Stimulated activated naive B cell treated with anti-CD40 and anti-IgM and Interleukin-4, amounts not matched to agents 10 μg/mL and 1 μg/mL and 100 μg/mL, for 72 hours (primary cell): ENCODE results near the gene SAMD11.

Experiments used
- ATAC-seq, 2 donors: fragments of 150-1000 bp; cut with Tn5 transposase; replicated peaks; 2 replicates each; pipeline ENCODE4 v1.10.0; 2021; ENCODE audit warnings: moderate library complexity in 1 of 2
- DNase-seq: peaks from one replicate; pipeline ENCODE4 v3.0.0; 2021
- H3K27ac Mint-ChIP-seq: one replicate; pipeline ENCODE4 v1.8.0; 2022; ENCODE audit warnings: mild to moderate bottlenecking, mixed read lengths
- H3K27me3 Mint-ChIP-seq, 2 donors: one replicate each; pipeline ENCODE4 v1.8.0; 2022; ENCODE audit warnings: mixed read lengths in 2 of 2
- H3K36me3 Mint-ChIP-seq, 2 donors: one replicate each; pipeline ENCODE4 v1.8.0; 2022; ENCODE audit warnings: mixed read lengths in 2 of 2, mild to moderate bottlenecking in 1 of 2
- H3K4me1 Mint-ChIP-seq, 2 donors: one replicate each; pipeline ENCODE4 v1.8.0; 2022; ENCODE audit warnings: mixed read lengths in 2 of 2, mild to moderate bottlenecking in 1 of 2
- H3K4me3 Mint-ChIP-seq, 2 donors: one replicate each; pipeline ENCODE4 v1.8.0; 2022; ENCODE audit warnings: mild to moderate bottlenecking in 2 of 2, mixed read lengths in 2 of 2, moderate library complexity in 1 of 2
- H3K9me3 Mint-ChIP-seq, 2 donors: one replicate each; pipeline ENCODE4 v1.8.0; 2022; ENCODE audit warnings: mixed read lengths in 2 of 2, mild to moderate bottlenecking in 1 of 2

SAMD11 gene

GRCh38 chr1:910311-910880, 13.3 kb upstream of the SAMD11 start:
- DNase-seq (no peak), ATAC-seq (no peak)
- no peaks in the 10 kb centered on the region for H3K9me3 Mint-ChIP-seq
- no peak overlapping the region for H3K4me3 Mint-ChIP-seq
- H3K27ac Mint-ChIP-seq: no peak overlapping the region
- peaks cover 0 to 7% of the 10 kb centered on the region in 2 donors for H3K36me3 Mint-ChIP-seq
- peaks cover 56 to 80% of the 10 kb centered on the region in 2 donors for H3K27me3 Mint-ChIP-seq
- H3K4me1 Mint-ChIP-seq: peaks cover 17 to 24% of the 10 kb centered on the region in 2 donors

GRCh38 chr1:910881-911721, 12.6 kb upstream of the SAMD11 start:
- H3K27ac Mint-ChIP-seq: peak overlapping the region; percentile 37
- H3K9me3 Mint-ChIP-seq: no peaks in the 10 kb centered on the region
- peaks cover 0 to 7% of the 10 kb centered on the region in 2 donors for H3K36me3 Mint-ChIP-seq
- peaks cover 14 to 17% of the 10 kb centered on the region in 2 donors for H3K4me1 Mint-ChIP-seq
- no peak overlapping the region for H3K4me3 Mint-ChIP-seq
- no peak for DNase-seq
- no peak for ATAC-seq
- H3K27me3 Mint-ChIP-seq: peaks cover 53 to 80% of the 10 kb centered on the region in 2 donors

- Mint-ChIP-seq H3K36me3 (peaks cover 0 to 7% of the 10 kb centered on the region in 2 donors), H3K4me1 (peaks cover 5 to 7% of the 10 kb centered on the region in 2 donors), H3K4me3 (no peak overlapping the region), H3K27me3 (peaks cover 46 to 77% of the 10 kb centered on the region in 2 donors), H3K27ac (no peak overlapping the region), H3K9me3 (no peaks in the 10 kb centered on the region)
- ATAC-seq: no peak
- no peak for DNase-seq
Observed at GRCh38 chr1:911875-912739, 11.6 kb upstream of the SAMD11 start.

- peaks cover 46 to 77% of the 10 kb centered on the region in 2 donors for H3K27me3 Mint-ChIP-seq
- peaks cover 5 to 6% of the 10 kb centered on the region in 2 donors for H3K4me1 Mint-ChIP-seq
- H3K27ac Mint-ChIP-seq: no peak overlapping the region
- H3K9me3 Mint-ChIP-seq: no peaks in the 10 kb centered on the region
- H3K4me3 Mint-ChIP-seq: no peak overlapping the region
- ATAC-seq: peak; percentile 34 to 57
- no peak for DNase-seq
- peaks cover 0 to 7% of the 10 kb centered on the region in 2 donors for H3K36me3 Mint-ChIP-seq
Observed at GRCh38 chr1:912740-913301, 10.9 kb upstream of the SAMD11 start.

DNA sequence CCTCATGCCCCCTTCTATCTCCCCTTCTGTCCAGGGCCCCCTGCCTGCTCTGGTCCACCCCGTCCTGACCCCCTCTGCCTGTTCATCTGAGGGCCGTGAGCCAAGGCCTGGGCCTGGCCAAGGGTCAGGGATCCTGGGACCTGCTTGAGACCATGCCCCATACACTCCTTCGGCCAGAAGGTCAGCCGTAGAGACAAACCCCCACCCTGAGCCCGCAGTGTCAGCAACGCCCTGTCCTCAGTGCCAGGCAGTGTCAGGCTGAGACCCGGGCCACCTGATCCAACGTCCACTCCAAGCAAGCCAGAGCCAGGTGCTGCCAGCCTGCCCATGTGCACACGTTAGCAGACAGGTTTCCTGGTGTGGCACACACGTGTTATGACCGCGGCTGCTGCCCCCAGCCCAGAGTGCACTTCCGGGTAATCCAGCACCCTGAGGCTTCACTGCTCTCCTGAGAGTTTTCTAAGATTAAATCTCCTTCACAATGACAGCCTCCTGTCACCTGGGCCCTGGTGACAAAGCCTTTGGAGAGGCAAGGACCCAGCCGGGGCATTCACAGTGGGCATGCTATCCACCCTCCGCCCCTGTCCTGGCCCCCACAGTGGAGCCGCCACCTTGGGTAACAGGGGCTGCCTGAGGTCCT, 10.1 kb upstream of the SAMD11 start:
- DNase-seq: no peak
- Mint-ChIP-seq H3K9me3 (no peaks in the 10 kb centered on the region), H3K27me3 (peaks cover 46 to 77% of the 10 kb centered on the region in 2 donors), H3K4me3 (no peak overlapping the region), H3K4me1 (peaks cover 0 to 6% of the 10 kb centered on the region in 2 donors), H3K27ac (no peak overlapping the region), H3K36me3 (peaks cover 0 to 3% of the 10 kb centered on the region in 2 donors)
- ATAC-seq: no peak

DNA sequence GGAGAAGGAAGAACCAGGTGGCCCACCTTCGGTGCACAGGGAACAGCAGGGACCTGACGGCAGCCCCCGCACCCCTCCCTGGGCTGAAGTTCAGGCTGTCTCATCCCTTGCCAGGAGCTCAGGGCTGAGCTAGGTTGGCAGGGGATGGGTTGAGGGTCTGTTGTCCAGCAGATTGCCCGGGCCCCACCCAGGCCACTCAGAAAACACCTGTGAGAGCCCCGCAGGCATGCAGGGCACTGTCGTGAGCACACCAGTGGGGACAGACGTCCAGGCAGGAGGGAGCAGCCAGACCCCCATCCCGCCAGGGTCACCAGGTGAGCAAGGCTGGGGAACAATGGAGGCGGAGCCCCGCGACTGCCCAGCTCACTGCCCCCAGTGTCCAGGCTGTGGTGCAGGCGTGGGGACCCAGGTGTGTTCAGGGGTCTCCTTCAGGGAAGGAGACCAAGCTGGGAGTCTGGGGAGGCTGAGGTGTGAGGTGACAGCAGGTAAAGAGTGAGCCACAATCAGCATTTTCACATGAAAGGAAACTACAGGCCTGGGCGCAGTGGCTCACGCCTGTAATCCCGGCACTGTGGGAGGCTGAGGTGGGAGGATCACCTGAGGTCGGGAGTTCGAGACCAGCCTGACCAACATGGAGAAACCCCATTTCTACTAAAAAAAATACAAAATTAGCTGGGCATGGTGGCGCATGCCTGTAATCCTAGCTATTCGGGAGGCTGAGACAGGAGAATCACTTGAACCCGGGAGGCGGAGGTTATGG, 9.4 kb upstream of the SAMD11 start:
- Mint-ChIP-seq H3K27ac (no peak overlapping the region), H3K9me3 (no peaks in the 10 kb centered on the region), H3K4me1 (peaks cover 0 to 7% of the 10 kb centered on the region in 2 donors), H3K36me3 (peaks cover 0 to 3% of the 10 kb centered on the region in 2 donors), H3K27me3 (peaks cover 53 to 84% of the 10 kb centered on the region in 2 donors), H3K4me3 (no peak overlapping the region)
- ATAC-seq: no peak
- no peak for DNase-seq

GRCh38 chr1:914891-915280, 8.8 kb upstream of the SAMD11 start:
- Mint-ChIP-seq H3K4me1 (peaks cover 0 to 7% of the 10 kb centered on the region in 2 donors), H3K4me3 (no peak overlapping the region), H3K27me3 (peaks cover 54 to 87% of the 10 kb centered on the region in 2 donors), H3K9me3 (no peaks in the 10 kb centered on the region), H3K36me3 (peaks cover 0 to 3% of the 10 kb centered on the region in 2 donors), H3K27ac (no peak overlapping the region)
- no peak for DNase-seq
- no peak for ATAC-seq

DNA sequence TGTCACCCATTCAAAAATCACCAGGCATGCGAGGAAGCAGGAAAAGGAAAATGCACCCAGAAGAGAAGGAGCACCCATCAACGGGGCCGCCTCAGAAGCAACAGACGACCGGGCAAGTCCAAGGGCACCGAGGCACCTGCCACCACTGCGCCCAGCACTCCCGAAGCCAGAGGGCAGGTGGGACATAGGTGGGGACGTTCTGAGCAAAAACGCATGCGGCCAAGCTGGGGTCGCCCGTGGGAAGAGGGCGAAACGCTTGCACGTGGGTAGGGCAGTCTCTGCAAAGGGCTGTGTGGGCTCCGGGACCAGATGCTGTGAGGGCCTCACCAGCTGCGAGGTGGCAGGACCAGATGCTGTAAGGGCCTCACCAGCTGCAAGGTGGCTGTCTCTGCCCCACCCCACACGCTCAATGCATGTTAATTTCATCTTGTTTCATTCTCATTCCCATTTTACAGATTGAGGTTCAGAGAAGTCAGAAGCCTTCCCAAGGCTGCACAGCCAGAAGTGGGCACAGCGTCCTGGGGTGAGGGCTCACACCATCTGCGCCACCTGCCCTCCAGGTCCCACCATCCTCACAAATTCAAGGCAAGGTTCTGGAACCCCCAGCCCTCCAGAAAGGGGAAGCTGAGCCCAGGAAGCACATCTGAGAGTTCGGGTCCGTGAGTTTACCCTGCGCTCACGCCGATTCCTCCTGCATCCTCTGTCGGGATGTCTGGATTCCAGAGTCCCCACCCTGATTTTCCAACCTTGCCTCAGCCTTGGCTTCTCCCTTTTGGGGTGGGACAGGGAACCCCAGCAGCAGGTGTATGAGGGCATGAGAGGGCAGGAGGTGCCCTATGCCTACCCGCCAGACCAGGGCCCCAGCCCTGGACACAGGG, 8.2 kb upstream of the SAMD11 start:
- Mint-ChIP-seq H3K36me3 (peaks cover 0 to 3% of the 10 kb centered on the region in 2 donors), H3K27me3 (peaks cover 56 to 90% of the 10 kb centered on the region in 2 donors), H3K27ac (no peak overlapping the region), H3K4me1 (peaks cover 3 to 10% of the 10 kb centered on the region in 2 donors), H3K4me3 (no peak overlapping the region), H3K9me3 (no peaks in the 10 kb centered on the region)
- ATAC-seq (no peak), DNase-seq (no peak)

DNA sequence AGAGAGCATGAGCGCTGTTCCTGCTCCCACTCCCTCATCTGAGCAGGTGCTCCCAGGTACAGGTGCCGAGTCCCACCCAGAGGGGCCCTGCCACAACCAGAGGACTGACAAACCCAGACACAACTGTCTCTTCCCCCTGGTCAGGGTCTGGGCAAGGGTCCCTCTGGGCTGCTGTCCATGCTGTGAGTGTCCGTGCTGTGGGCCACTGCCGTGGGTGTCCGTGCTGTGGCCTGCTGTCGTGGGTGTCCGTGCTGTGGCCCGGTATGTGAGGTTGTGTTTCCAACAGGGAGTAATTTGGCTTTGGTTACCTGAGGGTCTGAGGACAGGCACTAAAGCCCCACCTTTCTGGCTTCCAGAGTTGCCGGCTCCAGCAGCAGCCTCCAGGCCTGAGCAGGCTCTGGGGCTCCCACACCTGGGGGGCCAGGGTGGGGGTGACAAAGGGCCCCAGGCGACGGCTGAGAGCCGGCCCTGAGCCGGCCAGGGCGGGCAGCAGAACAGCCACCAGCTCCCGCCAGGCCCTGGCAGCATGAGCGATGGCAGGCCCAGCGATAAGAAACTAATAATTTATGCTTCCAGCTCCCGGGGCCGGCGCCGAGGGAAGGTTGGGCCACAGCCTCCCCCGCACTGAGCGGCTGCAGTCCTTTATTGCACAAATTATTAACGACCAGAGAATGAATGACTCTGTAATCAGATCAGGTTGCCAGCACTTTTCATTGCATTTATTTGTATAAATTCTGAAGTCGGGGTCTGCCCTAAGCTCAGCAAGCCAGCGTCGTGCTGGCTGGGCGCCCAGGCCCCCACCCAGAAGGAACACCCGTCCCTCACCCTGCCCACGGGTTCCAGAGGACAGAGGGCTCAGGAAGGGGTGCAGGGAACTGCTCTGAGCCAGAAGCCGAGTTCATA, 7.3 kb upstream of the SAMD11 start:
- ATAC-seq (no peak), DNase-seq (no peak)
- H3K27me3 Mint-ChIP-seq: peaks cover 54 to 90% of the 10 kb centered on the region in 2 donors

GRCh38 chr1:917076-917459, 6.7 kb upstream of the SAMD11 start:
- ATAC-seq (no peak), DNase-seq (no peak)
- Mint-ChIP-seq H3K27me3 (peaks cover 57 to 93% of the 10 kb centered on the region in 2 donors), H3K4me3 (no peak overlapping the region), H3K36me3 (peaks cover 0 to 4% of the 10 kb centered on the region in 2 donors), H3K27ac (peak overlapping the region; percentile 62), H3K9me3 (no peaks in the 10 kb centered on the region), H3K4me1 (peaks cover 15 to 19% of the 10 kb centered on the region in 2 donors)

More for the DNA sequence above, 7.3 kb upstream of the SAMD11 start:
- Mint-ChIP-seq H3K27ac (no peak overlapping the region), H3K36me3 (peaks cover 0 to 2% of the 10 kb centered on the region in 2 donors), H3K9me3 (no peaks in the 10 kb centered on the region), H3K4me3 (no peak overlapping the region), H3K4me1 (peaks cover 11 to 17% of the 10 kb centered on the region in 2 donors)

GRCh38 chr1:917466-918091, 6.1 kb upstream of the SAMD11 start:
- peaks cover 15 to 18% of the 10 kb centered on the region in 2 donors for H3K4me1 Mint-ChIP-seq
- H3K27ac Mint-ChIP-seq: peak overlapping the region; percentile 62
- H3K36me3 Mint-ChIP-seq: peaks cover 0 to 4% of the 10 kb centered on the region in 2 donors
- H3K9me3 Mint-ChIP-seq: no peaks in the 10 kb centered on the region
- peaks cover 58 to 93% of the 10 kb centered on the region in 2 donors for H3K27me3 Mint-ChIP-seq
- ATAC-seq: no peak
- H3K4me3 Mint-ChIP-seq: no peak overlapping the region
- no peak for DNase-seq
